GM12891 (cell line): ENCODE data around the gene TRMT6. TPM values are rescaled to one million over a fixed set of nuclear protein-coding genes. Genes with fewer than 3 reads are reported as not detected.

Experiments
- DNase-seq: peaks from one replicate; pipeline ENCODE4 v3.0.0; 2011; ENCODE audit warnings: low spot score; ENCODE audit not compliant: insufficient read length
- FAIRE-seq: peaks from 2 replicates; lab custom pipeline; 2011; peaks lifted over from hg19 to GRCh38; lab: Jason Lieb, UNC
- PAX5 ChIP-seq: IDR thresholded peaks from 2 replicates; pipeline ENCODE4 v1.6.1; 2011; ENCODE audit warnings: low read length, moderate library complexity, mild to moderate bottlenecking; ENCODE audit not compliant: insufficient read depth, severe bottlenecking
- POLR2A ChIP-seq: IDR thresholded peaks from 2 replicates; pipeline ENCODE4 v1.6.1; 2011; ENCODE audit warnings: low read depth, low read length, control low read depth
- POLR2AphosphoS5 ChIP-seq: IDR thresholded peaks from 2 replicates; pipeline ENCODE4 v1.6.1; 2011; ENCODE audit warnings: low read depth, low read length, control low read depth
- POU2F2 ChIP-seq: IDR thresholded peaks from 2 replicates; pipeline ENCODE4 v1.6.1; 2011; ENCODE audit warnings: low read depth, mild to moderate bottlenecking, control low read depth, low read length, moderate library complexity
- SPI1 ChIP-seq: IDR thresholded peaks from 2 replicates; pipeline ENCODE4 v1.6.1; 2011; ENCODE audit warnings: low read depth, low read length, control low read depth
- TAF1 ChIP-seq: IDR thresholded peaks from 2 replicates; pipeline ENCODE4 v1.6.1; 2011; ENCODE audit warnings: low read depth, low read length, control low read depth
- polyA plus RNA-seq: library from polyadenylated mRNA; unstranded; fragments of >200 nt; gene quantifications from one replicate; pipeline ENCODE4 v1.2.1, GENCODE V29; 2012; ENCODE audit warnings: low read depth, missing spikeins, inconsistent platforms; ENCODE audit not compliant: missing spikeins

Gene TRMT6
- 14.4 TPM for polyA plus RNA-seq

GRCh38 chr20:5950271-5951031 is at the start of gene TRMT6, which contains the start of gene MCM8:
Gene TRMT6, minus strand, starts transcription at chr20:5950533. Its CDS starts 128 bp downstream, at chr20:5950405.
Gene MCM8, plus strand, starts transcription at chr20:5950652. Its CDS starts 1,364 bp downstream, at chr20:5952016.
- DNase-seq (peak; percentile 79), FAIRE-seq (peak; percentile 98)
- TF ChIP-seq TAF1 (peak; percentile 13; the same call in 1 of the 2 replicates), POLR2A (peak; percentile 71), PAX5 (no peak), POLR2AphosphoS5 (peak; percentile 71), POU2F2 (no peak), SPI1 (peak; percentile 82)

GRCh38 chr20:5999783-6000182 is 49.5 kb upstream of the TRMT6 start:
- no peak for DNase-seq
- no peak for TF ChIP-seq PAX5
- TF ChIP-seq SPI1, result no peak
- no peak for TF ChIP-seq TAF1
- TF ChIP-seq POLR2AphosphoS5, result no peak
- no peak for TF ChIP-seq POLR2A
- no peak for TF ChIP-seq POU2F2
- FAIRE-seq, result no peak

- DNase-seq (peak; percentile 27), FAIRE-seq (peak; percentile 94)
- no peak for TF ChIP-seq POLR2A
- peak; percentile 81 for TF ChIP-seq SPI1
These were observed 46.4 kb upstream of the TRMT6 start for GRCh38 chr20:5996765-5997164.

GRCh38 chr20:5991623-5992441 is 41.5 kb upstream of the TRMT6 start:
- no peak for TF ChIP-seq TAF1
- TF ChIP-seq SPI1, result no peak
- TF ChIP-seq PAX5, result no peak
- TF ChIP-seq POU2F2, result no peak
- TF ChIP-seq POLR2AphosphoS5, result no peak
- no peak for TF ChIP-seq POLR2A
- DNase-seq (no peak), FAIRE-seq (no peak)

- TF ChIP-seq TAF1 (no peak), PAX5 (no peak), POU2F2 (no peak), POLR2A (no peak), SPI1 (no peak), POLR2AphosphoS5 (no peak)
- peak; percentile 23 for FAIRE-seq
These were observed 40.6 kb upstream of the TRMT6 start for GRCh38 chr20:5990946-5991345.

GRCh38 chr20:5989539-5989938 is 39.2 kb upstream of the TRMT6 start:
- no peak for TF ChIP-seq TAF1
- no peak for TF ChIP-seq POLR2A
- no peak for TF ChIP-seq POLR2AphosphoS5
- no peak for TF ChIP-seq SPI1
- no peak for TF ChIP-seq PAX5
- TF ChIP-seq POU2F2, result no peak
- FAIRE-seq (no peak), DNase-seq (no peak)

More at GRCh38 chr20:5990946-5991345, 40.6 kb upstream of the TRMT6 start:
- DNase-seq, result no peak

GRCh38 chr20:5987383-5987782 is 37.0 kb upstream of the TRMT6 start:
- TF ChIP-seq POLR2AphosphoS5, result no peak
- TF ChIP-seq SPI1, result no peak
- no peak for TF ChIP-seq POU2F2
- TF ChIP-seq PAX5, result no peak
- TF ChIP-seq TAF1, result no peak
- no peak for TF ChIP-seq POLR2A
- no peak for DNase-seq
- no peak for FAIRE-seq

- TF ChIP-seq POLR2AphosphoS5 (no peak), PAX5 (no peak)
- FAIRE-seq, result no peak
- DNase-seq, result no peak
These were observed 30.6 kb upstream of the TRMT6 start for GRCh38 chr20:5980720-5981538.

GRCh38 chr20:5979801-5980200 is 29.5 kb upstream of the TRMT6 start:
- no peak for DNase-seq
- TF ChIP-seq POU2F2 (no peak), POLR2A (no peak), TAF1 (no peak), POLR2AphosphoS5 (no peak), SPI1 (no peak), PAX5 (no peak)
- no peak for FAIRE-seq
